G401.6 (cell line): ENCODE measurements around the gene RNU4-1.

Experiments used
- FAIRE-seq: peaks from 2 replicates; lab custom pipeline; 2012; peaks lifted over from hg19 to GRCh38; lab: Jason Lieb, UNC

The RNU4-1 gene

DNA sequence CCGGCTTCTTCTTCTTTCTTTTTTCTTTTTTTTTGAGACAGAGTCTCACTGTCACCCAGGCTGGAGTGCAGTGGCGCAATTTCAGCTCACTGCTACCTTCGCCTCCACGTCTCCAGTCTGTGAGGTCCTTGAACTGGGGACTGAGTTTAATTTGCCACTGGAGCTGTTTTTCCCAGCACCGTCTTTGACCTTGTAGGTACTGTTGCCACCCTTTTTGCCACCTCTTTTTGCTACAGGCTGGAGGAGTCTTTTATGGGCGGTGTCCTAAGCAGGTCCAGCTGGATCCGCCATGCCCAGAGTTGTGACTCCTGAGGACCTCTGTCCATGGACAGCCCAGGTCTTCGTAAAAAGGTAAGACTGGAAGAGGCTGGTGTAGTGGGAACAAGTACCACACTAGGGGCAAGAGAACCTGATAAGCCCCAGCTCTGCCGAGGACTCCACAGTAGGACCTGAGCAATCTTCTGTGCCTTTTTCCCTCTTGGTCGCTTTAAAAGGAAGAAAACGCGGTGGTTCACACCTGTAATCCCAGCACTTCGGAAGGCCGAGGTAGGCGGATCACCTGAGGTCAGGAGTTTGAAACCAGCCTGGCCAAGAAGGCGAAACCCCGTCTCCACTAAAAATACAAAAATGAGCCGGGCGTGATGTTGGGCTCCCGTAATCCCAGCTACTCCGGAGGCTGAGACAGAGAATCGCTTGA is 2.3 kb downstream of the RNU4-1 start:
- FAIRE-seq = no peak

- FAIRE-seq = no peak
Measured at GRCh38 chr12:120287491-120287890, 5.5 kb downstream of the RNU4-1 start.

DNA sequence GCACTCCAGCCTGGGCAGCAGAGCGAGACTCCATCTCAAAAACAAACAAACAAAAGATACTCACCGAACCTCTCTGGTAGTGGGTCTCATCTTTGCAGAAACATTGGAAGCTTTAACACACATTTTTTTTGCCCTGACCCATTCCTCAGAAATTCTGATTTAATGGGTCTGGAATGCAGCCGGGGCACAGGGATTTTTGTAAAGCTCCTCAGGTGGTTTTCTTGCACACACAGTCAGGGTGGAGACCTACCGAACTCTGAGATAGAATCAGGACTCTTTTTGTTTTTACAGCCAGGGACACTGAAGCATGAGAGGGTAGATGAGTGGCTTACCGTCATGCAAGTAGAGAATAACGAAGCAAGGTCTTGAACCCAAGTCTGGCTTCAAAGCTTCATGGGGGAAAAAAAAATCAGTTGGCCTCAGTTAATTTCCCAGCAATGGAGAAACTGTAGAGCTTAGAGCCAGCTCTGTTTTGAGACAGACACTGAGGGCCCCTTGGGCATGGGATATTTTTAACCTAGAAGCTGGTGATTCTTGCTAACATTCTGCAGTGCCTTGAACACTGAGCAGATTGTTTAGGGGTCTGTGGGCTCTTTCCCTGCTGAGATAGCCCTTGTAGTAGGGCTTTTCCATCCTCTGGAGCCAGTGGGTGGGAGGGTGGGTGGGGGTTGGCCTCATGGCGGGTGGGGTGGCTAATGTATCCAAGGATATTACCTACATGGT is 6.1 kb downstream of the RNU4-1 start:
- FAIRE-seq = no peak

- no peak for FAIRE-seq
Measured at GRCh38 chr12:120284381-120284780, 8.7 kb downstream of the RNU4-1 start.

DNA sequence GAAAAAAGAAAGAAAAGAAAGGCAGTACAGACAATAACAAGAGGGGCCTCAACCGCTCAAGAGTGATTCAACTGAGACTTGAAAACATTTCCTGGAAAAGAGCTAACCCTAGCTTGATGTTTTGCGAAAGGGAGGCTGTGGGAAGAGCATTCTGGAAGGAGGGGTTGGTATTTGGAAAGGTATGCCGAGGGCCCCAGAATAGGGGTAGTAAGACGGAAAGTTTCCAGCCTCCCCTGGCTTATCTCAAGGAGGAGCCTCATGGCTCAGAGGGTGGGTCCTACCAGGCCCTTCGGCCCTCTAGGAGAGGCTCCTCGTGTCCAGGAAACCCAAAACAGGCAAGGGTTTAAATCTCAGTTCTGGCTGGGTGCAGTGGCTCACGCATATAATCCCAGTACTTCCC is 9.7 kb downstream of the RNU4-1 start:
- no peak for FAIRE-seq

- no peak for FAIRE-seq
Measured at GRCh38 chr12:120278137-120279069, 14.6 kb downstream of the RNU4-1 start.

- FAIRE-seq = no peak
Measured at GRCh38 chr12:120276734-120277133, 16.3 kb downstream of the RNU4-1 start.

DNA sequence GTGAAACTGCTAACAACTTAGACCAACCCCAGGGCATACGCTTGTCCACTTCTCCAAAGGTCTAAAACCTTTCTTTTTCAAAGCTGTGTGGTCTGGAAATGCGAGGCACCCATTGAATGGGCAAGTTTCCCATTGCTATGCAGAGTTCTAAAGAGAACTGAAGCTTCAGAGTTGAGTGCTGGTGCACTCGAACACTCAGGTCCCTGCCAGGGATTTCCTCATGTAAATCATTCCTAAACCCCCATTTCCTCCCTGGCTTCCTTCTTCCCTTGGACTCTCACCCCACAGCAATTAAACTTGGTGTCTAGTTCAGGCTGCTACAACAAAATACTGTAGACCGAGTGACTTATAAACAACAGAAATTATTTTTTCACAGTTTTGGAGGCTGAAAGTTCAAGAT is 25.3 kb downstream of the RNU4-1 start:
- FAIRE-seq = no peak

- FAIRE-seq = no peak
Measured at GRCh38 chr12:120266180-120266870, 26.7 kb downstream of the RNU4-1 start.

DNA sequence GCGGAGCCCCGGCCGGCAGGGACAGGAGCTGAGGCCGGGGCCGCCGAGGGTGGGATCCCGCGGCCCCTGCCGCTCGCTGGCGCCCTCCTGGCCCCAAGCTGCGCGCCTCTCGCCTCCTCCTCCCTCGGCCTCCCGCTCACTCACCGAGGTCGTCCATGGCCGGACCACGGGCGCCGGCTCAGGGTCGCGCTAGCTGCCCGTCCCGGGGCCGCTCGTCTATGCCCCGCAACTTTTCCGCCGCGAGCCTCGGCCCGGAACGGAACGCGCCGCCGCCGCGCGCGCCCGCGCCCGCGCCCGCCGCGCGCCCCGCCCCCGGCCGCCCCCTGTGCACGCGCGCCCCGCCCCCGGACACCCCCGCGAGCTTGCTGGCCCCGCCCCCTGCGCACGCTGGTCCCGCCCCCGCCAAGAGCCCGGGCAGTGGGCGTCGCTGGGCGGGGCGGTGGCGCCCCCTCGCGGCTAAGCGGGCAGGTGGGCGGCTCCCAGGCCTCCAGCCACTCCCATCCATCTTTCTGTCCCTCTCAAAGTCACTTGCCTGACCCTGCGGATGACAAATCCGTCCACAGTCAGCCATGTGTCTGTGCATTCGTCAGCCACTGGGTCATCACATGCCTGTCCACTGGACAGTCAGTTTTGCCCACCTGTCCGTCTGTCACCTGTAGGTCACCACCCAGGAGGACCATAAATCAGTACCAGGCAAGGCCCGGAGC is 27.4 kb downstream of the RNU4-1 start, which contains the start of gene PXN:
Gene PXN (minus strand): TSS at position 258 of the 707 bp plus-strand sequence. CDS start 101 bp downstream, at position 157.
- no peak for FAIRE-seq

DNA sequence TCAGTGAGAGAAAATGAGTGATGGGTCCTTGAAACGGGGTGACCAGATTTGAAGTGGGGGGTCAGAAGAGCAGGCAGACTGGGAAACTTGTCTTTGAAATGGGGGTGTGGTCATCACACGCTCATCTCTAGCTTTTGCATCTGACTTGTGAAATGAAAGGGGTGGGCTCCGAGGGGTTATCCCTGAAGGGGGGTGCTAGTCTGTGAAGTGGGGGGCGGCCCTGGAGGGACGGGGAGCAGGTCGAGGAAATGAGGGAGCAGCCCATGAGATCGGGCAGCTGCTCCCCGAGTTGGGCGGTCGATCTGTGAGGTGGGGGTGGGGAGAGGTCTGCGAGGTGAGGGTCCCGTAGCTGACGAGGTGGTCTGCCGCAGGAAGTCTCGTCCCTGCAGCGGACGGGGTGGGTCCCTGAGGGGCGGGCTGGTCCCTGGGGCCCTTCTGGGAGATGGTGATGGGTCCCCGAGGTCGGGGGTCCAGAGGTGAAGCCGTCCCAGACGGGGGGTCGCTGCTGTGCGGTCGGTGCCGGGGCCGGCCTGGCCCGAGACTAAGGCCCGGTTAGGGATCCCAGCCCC is 28.0 kb downstream of the RNU4-1 start:
- no peak for FAIRE-seq

- FAIRE-seq = no peak
Measured at GRCh38 chr12:120264086-120264903, 28.7 kb downstream of the RNU4-1 start.

DNA sequence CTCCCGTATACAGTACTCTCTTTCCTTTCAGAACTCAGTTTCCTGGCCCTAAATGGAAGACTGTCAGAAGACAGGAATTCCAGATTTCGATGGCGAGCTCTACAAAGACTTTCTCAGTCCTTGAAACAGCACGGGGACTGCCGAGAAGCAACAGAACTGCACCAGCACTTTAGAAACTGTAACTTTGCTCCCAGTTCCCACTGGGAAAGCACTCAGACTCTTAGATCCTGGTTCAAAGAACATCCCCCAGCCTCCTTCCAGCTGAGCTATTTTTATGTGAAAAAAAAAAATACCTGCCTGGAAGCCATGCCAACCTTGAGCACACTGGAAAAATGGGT is 29.3 kb downstream of the RNU4-1 start:
- no peak for FAIRE-seq

- no peak for FAIRE-seq
Measured at GRCh38 chr12:120262852-120263747, 29.9 kb downstream of the RNU4-1 start.

- FAIRE-seq = no peak
Measured at GRCh38 chr12:120261951-120262851, 30.8 kb downstream of the RNU4-1 start.

GRCh38 chr12:120260607-120261006 is 32.4 kb downstream of the RNU4-1 start:
- no peak for FAIRE-seq

DNA sequence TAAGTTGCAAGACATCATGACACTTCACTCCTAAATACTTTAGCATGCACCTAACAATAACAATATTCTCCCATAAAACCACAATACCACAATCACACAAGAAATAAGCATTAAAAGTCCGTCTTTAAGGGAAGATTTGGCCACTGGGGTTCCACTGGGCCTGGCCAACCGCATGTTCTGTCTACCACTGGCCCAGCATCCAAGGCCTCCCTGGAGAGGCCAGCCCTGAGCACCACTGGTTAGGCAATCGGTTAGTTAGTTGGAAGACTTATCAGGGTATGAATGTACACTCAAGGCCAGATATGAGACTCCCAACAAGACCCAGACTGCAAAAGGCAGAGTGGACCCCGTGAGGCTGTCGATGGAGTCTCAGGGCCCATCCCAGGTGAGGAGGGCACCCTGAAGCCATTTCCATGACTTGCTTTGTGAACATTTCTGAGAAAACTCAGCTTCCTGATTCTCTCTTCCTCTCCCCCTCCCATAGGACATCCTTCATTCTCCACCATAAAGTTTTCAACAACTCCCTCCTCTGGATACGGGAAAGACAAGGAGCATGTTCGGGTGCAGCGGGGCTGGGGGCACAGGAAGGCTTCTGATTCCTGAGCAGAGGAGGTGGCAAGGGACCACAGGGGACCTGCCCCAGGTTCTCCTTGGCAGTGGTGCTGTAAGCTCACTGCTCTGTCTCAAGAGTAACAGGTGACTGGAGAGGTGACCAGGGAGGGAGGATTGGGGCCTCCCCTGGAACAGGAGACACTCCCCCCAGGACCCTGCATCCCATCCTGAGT is 33.4 kb downstream of the RNU4-1 start:
- FAIRE-seq = no peak
